Measurements from ENCODE around the gene MAP3K5.
"Not testable (repeated sequence)": the region's sequence is repeated elsewhere in the genome, so short reads cannot be mapped to it uniquely, and the experiment has no call there.

MAP3K5 gene

GRCh38 chr6:136791296-136792094 is 782 bp downstream of the MAP3K5 start:
- 0 out of 2 replicates have a peak, but pooled peaks have one; percentile 5 for TF ChIP-seq CTCF (IDR thresholded peaks at IDR 0.05; ENCODE audit: control insufficient read depth, extremely low read depth, insufficient read depth)
- H3K4me3 ChIP-seq (ENCODE audit: low read depth, low read length), result peak overlapping the region; percentile 82
- no peak for DNase-seq (ENCODE audit: low read depth)

- no peak for DNase-seq (ENCODE audit: low read depth)
- TF ChIP-seq CTCF (IDR thresholded peaks at IDR 0.05; ENCODE audit: control insufficient read depth, extremely low read depth, insufficient read depth), result no peak
- H3K4me3 ChIP-seq (ENCODE audit: low read depth, low read length), result peak overlapping the region; percentile 82
Measured at GRCh38 chr6:136790411-136791295, 1.6 kb downstream of the MAP3K5 start.

GRCh38 chr6:136789440-136789839 is 2.8 kb downstream of the MAP3K5 start:
- DNase-seq (ENCODE audit: low read depth); H3K4me3 ChIP-seq (ENCODE audit: low read depth, low read length): not testable (repeated sequence)

GRCh38 chr6:136788069-136788902 is 4.0 kb downstream of the MAP3K5 start:
- no peak overlapping the region for H3K4me3 ChIP-seq (ENCODE audit: low read depth, low read length)
- no peak for TF ChIP-seq CTCF (IDR thresholded peaks at IDR 0.05; ENCODE audit: control insufficient read depth, extremely low read depth, insufficient read depth)
- no peak for DNase-seq (ENCODE audit: low read depth)

- TF ChIP-seq CTCF (IDR thresholded peaks at IDR 0.05; ENCODE audit: control insufficient read depth, extremely low read depth, insufficient read depth), result no peak
Measured at GRCh38 chr6:136787726-136788068, 4.6 kb downstream of the MAP3K5 start.

GRCh38 chr6:136786658-136787057 is 5.6 kb downstream of the MAP3K5 start:
- no peak for DNase-seq (ENCODE audit: low read depth)
- no peak overlapping the region for H3K4me3 ChIP-seq (ENCODE audit: low read depth, low read length)
- TF ChIP-seq CTCF (IDR thresholded peaks at IDR 0.05; ENCODE audit: control insufficient read depth, extremely low read depth, insufficient read depth), result no peak

More at GRCh38 chr6:136787726-136788068, 4.6 kb downstream of the MAP3K5 start:
- no peak overlapping the region for H3K4me3 ChIP-seq (ENCODE audit: low read depth, low read length)
- no peak for DNase-seq (ENCODE audit: low read depth)

All from LNCaP clone FGC (cell line).